ENCODE results near the gene DNAI4.
"Not testable (repeated sequence)": the region's sequence is repeated elsewhere in the genome, so short reads cannot be mapped to it uniquely, and the experiment has no call there.

GRCh38 chr1:66785800-66786199 is 138.9 kb downstream of the DNAI4 start:
- TF ChIP-seq POLR2AphosphoS5 (IDR thresholded peaks at IDR 0.05; ENCODE audit: low read depth); REST (IDR thresholded peaks at IDR 0.05; ENCODE audit: insufficient replicate concordance, low read depth); CTCF (IDR thresholded peaks at IDR 0.05; ENCODE audit: insufficient read depth, low read length); GABPA (IDR thresholded peaks at IDR 0.05; ENCODE audit: low read depth): not testable (repeated sequence)
